ENCODE results near the gene NAT8L. TPM values are rescaled to one million over a fixed set of nuclear protein-coding genes. Genes with fewer than 3 reads are reported as not detected.

Gene NAT8L
- total RNA-seq, 2 experiments from 2014 or later = not detected

- no TSS peak for BruUV-seq (replicated peaks)
- ChIA-PET CTCF (ENCODE audit: unreplicated experiment) (no interaction called here), POLR2A (interaction anchor here (1.0 kb wide), 1 partner anchor 11 kb away, joined by 3 read pairs; no protein-coding TSS in a partner anchor)
- TF ChIP-seq EZH2phosphoT487 (IDR thresholded peaks at IDR 0.05; ENCODE audit: borderline replicate concordance, low read depth, low read length) = no peak
- no peak for TF ChIP-seq CTCF (conservative IDR thresholded peaks at IDR 0.05; ENCODE audit: low read length)
- Histone ChIP-seq H3K27ac (ENCODE audit: low read depth, low read length, poor library complexity, severe bottlenecking) (no peak overlapping the region), H3K36me3 (ENCODE audit: insufficient read depth, low read length) (no peaks in the 10 kb centered on the region), H3K9me2 (ENCODE audit: insufficient read depth, low read length) (no peaks in the 10 kb centered on the region), H4K20me1 (ENCODE audit: insufficient read depth, low read length) (no peaks in the 10 kb centered on the region), H3K79me2 (ENCODE audit: insufficient read depth, low read depth, low read length) (no peaks in the 10 kb centered on the region), H3K4me1 (ENCODE audit: insufficient read depth, low read length, poor library complexity, severe bottlenecking) (no peaks in the 10 kb centered on the region), H3K9me3 (ENCODE audit: low read length) (no peaks in the 10 kb centered on the region), H3K4me2 (ENCODE audit: low read length) (no peak overlapping the region), H2AFZ (ENCODE audit: low read length) (no peak overlapping the region), H3K4me3 (ENCODE audit: low read depth, low read length, poor library complexity, severe bottlenecking) (no peak overlapping the region)
- DNase-seq (ENCODE audit: low spot score) = no peak
- intact Hi-C loops (cut with micrococcal nuclease; ENCODE audit: unreplicated experiment) = no loop called here
These were observed 2.3 kb downstream of the NAT8L start for GRCh38 chr4:2061186-2062131.

GRCh38 chr4:2062168-2062807, 3.2 kb downstream of the NAT8L start:
- Histone ChIP-seq H3K4me1 (ENCODE audit: insufficient read depth, low read length, poor library complexity, severe bottlenecking) (no peaks in the 10 kb centered on the region), H3K36me3 (ENCODE audit: insufficient read depth, low read length) (no peaks in the 10 kb centered on the region), H3K79me2 (ENCODE audit: insufficient read depth, low read depth, low read length) (no peaks in the 10 kb centered on the region), H3K9me2 (ENCODE audit: insufficient read depth, low read length) (no peaks in the 10 kb centered on the region), H3K9me3 (ENCODE audit: low read length) (no peaks in the 10 kb centered on the region), H3K4me2 (ENCODE audit: low read length) (no peak overlapping the region), H3K4me3 (ENCODE audit: low read depth, low read length, poor library complexity, severe bottlenecking) (no peak overlapping the region), H3K27ac (ENCODE audit: low read depth, low read length, poor library complexity, severe bottlenecking) (no peak overlapping the region), H4K20me1 (ENCODE audit: insufficient read depth, low read length) (no peaks in the 10 kb centered on the region), H2AFZ (ENCODE audit: low read length) (no peak overlapping the region)
- intact Hi-C loops (cut with micrococcal nuclease; ENCODE audit: unreplicated experiment) = no loop called here
- no peak for TF ChIP-seq CTCF (conservative IDR thresholded peaks at IDR 0.05; ENCODE audit: low read length)
- TF ChIP-seq EZH2phosphoT487 (IDR thresholded peaks at IDR 0.05; ENCODE audit: borderline replicate concordance, low read depth, low read length) = no peak
- no peak for DNase-seq (ENCODE audit: low spot score)
- ChIA-PET POLR2A (no interaction called here), CTCF (ENCODE audit: unreplicated experiment) (no interaction called here)
- no TSS peak for BruUV-seq (replicated peaks)
